Left ventricle myocardium inferior (tissue), 1 donor: Measurements from ENCODE around the gene AUTS2. TPM values are rescaled to one million over a fixed set of nuclear protein-coding genes. Genes with fewer than 3 reads are reported as not detected.
A peak's percentile ranks its signal among the peaks of the same experiment; 100 is the strongest.

Experiments
- DNase-seq: peaks from one replicate; pipeline ENCODE4 v3.0.0-alpha.2; 2020
- H3K27ac ChIP-seq: fragments of 200-600 bp; replicated peaks from 2 replicates; pipeline ENCODE4 v1.8.0; 2021
- H3K27me3 ChIP-seq: fragments of 200-600 bp; 2 replicates; pipeline ENCODE4 v1.8.0; 2021; ENCODE audit warnings: low read depth
- H3K36me3 ChIP-seq: fragments of 200-600 bp; 2 replicates; pipeline ENCODE4 v1.8.0; 2021
- H3K4me1 ChIP-seq: fragments of 200-600 bp; 2 replicates; pipeline ENCODE4 v1.8.0; 2021
- H3K4me3 ChIP-seq: fragments of 200-600 bp; 2 replicates; pipeline ENCODE4 v1.8.0; 2021; ENCODE audit warnings: mild to moderate bottlenecking, moderate library complexity
- H3K9me3 ChIP-seq: fragments of 200-600 bp; replicated peaks from 2 replicates; pipeline ENCODE4 v1.8.0; 2021
- intact Hi-C: fragments of 100-400 bp; cut with micrococcal nuclease; formaldehyde crosslinking; loops from one replicate; pipeline ENCODE4 v1.11.0; 2022
- total RNA-seq: library from RNA; stranded (reverse); fragmentation: NEBNext Ultra II Directional; extraction: Animal tissue kit (Norgen Biotek cat#: 25700); gene quantifications from one replicate; pipeline ENCODE4 v1.2.1, GENCODE V29; 2021
- TF ChIP-seq, protein P1 (sequence below): fragments of 200-600 bp; IDR thresholded peaks from 2 replicates; pipeline ENCODE4 v1.8.0; 2021; ENCODE audit warnings: antibody characterized with exemption, mild to moderate bottlenecking, borderline replicate concordance
- donor health status: DM: no; HTN: yes; CAD: no; lungs with severe emphysema.

AUTS2 gene
- total RNA-seq, 1 donor from 2014 or later, result 10.5 TPM

- TF ChIP-seq, protein P1, sequence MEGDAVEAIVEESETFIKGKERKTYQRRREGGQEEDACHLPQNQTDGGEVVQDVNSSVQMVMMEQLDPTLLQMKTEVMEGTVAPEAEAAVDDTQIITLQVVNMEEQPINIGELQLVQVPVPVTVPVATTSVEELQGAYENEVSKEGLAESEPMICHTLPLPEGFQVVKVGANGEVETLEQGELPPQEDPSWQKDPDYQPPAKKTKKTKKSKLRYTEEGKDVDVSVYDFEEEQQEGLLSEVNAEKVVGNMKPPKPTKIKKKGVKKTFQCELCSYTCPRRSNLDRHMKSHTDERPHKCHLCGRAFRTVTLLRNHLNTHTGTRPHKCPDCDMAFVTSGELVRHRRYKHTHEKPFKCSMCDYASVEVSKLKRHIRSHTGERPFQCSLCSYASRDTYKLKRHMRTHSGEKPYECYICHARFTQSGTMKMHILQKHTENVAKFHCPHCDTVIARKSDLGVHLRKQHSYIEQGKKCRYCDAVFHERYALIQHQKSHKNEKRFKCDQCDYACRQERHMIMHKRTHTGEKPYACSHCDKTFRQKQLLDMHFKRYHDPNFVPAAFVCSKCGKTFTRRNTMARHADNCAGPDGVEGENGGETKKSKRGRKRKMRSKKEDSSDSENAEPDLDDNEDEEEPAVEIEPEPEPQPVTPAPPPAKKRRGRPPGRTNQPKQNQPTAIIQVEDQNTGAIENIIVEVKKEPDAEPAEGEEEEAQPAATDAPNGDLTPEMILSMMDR, result no peak
- Histone ChIP-seq H3K36me3 (no peaks in the 10 kb centered on the region), H3K27ac (no peak overlapping the region), H3K27me3 (no peaks in the 10 kb centered on the region), H3K4me1 (peaks cover 6% of the 10 kb centered on the region), H3K4me3 (no peak overlapping the region), H3K9me3 (no peaks in the 10 kb centered on the region)
- DNase-seq, result no peak
- intact Hi-C loops, result no loop called here
These were observed 344.3 kb downstream of the AUTS2 start for GRCh38 chr7:69942573-69942972.

- H3K9me3 ChIP-seq, result no peaks in the 10 kb centered on the region
- DNase-seq, result no peak
- no peak overlapping the region for H3K27ac ChIP-seq
- H3K27me3 ChIP-seq, result no peaks in the 10 kb centered on the region
- intact Hi-C loops, result no loop called here
- no peak overlapping the region for H3K4me3 ChIP-seq
- TF ChIP-seq, protein P1, result no peak
- no peaks in the 10 kb centered on the region for H3K36me3 ChIP-seq
- peaks cover 16% of the 10 kb centered on the region for H3K4me1 ChIP-seq
These were observed 348.6 kb downstream of the AUTS2 start for GRCh38 chr7:69946901-69947300.

- H3K36me3 ChIP-seq, result no peaks in the 10 kb centered on the region
- no peaks in the 10 kb centered on the region for H3K9me3 ChIP-seq
- DNase-seq, result no peak
- H3K4me3 ChIP-seq, result no peak overlapping the region
- no peak overlapping the region for H3K27ac ChIP-seq
- H3K4me1 ChIP-seq, result peaks cover 25% of the 10 kb centered on the region
- no peaks in the 10 kb centered on the region for H3K27me3 ChIP-seq
- TF ChIP-seq, protein P1, result no peak
- intact Hi-C loops, result no loop called here
These were observed 349.7 kb downstream of the AUTS2 start for GRCh38 chr7:69947998-69948397.

DNA sequence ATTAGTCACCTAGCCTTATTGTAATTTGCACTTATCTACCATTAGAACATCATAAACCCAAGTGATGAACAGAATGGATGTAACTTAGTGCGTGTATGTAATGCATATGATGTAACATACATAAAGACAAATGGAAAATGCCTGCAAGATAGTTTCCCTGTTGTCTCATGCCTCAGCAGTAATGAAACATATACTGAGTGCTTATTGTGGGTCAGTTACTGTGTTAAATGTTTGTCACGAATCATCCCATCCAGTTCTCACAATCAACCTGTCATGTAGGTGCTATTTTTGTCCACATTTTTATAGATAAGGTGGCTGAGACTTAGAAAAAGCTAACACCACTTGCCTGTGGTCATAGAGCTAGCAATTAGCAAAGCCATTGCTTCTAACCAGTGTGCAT lies 350.8 kb downstream of the AUTS2 start:
- Histone ChIP-seq H3K9me3 (no peaks in the 10 kb centered on the region), H3K27ac (peak overlapping the region; percentile 18), H3K27me3 (no peaks in the 10 kb centered on the region), H3K4me3 (no peak overlapping the region), H3K36me3 (no peaks in the 10 kb centered on the region), H3K4me1 (peaks cover 36% of the 10 kb centered on the region)
- no peak for DNase-seq
- intact Hi-C loops, result no loop called here
- TF ChIP-seq, protein P1, result no peak

GRCh38 chr7:69951458-69951857 lies 353.2 kb downstream of the AUTS2 start:
- no peaks in the 10 kb centered on the region for H3K27me3 ChIP-seq
- TF ChIP-seq, protein P1, result no peak
- no peaks in the 10 kb centered on the region for H3K9me3 ChIP-seq
- intact Hi-C loops, result no loop called here
- no peaks in the 10 kb centered on the region for H3K36me3 ChIP-seq
- H3K27ac ChIP-seq, result no peak overlapping the region
- H3K4me1 ChIP-seq, result peaks cover 53% of the 10 kb centered on the region
- DNase-seq, result no peak
- H3K4me3 ChIP-seq, result no peak overlapping the region
